Coronary artery (tissue), 2 donors: ENCODE results near the gene CARD8.

ENCODE experiments used
- DNase-seq: peaks from one replicate; pipeline ENCODE4 v3.0.0-alpha.2; 2017; ENCODE audit warnings: low spot score
- H3K27ac ChIP-seq, 2 donors: fragments of 200-600 bp; sonication (generic); one replicate each; pipeline ENCODE4 v1.5.1; 2016 to 2019
- H3K4me3 ChIP-seq: fragments of 200-600 bp; sonication (generic); 2 replicates; pipeline ENCODE4 v1.5.1; 2016; ENCODE audit warnings: mild to moderate bottlenecking, moderate library complexity
- TF ChIP-seq, protein P1 (sequence below): fragments of 200-600 bp; sonication (generic); IDR thresholded peaks from one replicate; pipeline ENCODE4 v1.5.1; 2019; ENCODE audit warnings: antibody characterized with exemption

Gene CARD8

DNA sequence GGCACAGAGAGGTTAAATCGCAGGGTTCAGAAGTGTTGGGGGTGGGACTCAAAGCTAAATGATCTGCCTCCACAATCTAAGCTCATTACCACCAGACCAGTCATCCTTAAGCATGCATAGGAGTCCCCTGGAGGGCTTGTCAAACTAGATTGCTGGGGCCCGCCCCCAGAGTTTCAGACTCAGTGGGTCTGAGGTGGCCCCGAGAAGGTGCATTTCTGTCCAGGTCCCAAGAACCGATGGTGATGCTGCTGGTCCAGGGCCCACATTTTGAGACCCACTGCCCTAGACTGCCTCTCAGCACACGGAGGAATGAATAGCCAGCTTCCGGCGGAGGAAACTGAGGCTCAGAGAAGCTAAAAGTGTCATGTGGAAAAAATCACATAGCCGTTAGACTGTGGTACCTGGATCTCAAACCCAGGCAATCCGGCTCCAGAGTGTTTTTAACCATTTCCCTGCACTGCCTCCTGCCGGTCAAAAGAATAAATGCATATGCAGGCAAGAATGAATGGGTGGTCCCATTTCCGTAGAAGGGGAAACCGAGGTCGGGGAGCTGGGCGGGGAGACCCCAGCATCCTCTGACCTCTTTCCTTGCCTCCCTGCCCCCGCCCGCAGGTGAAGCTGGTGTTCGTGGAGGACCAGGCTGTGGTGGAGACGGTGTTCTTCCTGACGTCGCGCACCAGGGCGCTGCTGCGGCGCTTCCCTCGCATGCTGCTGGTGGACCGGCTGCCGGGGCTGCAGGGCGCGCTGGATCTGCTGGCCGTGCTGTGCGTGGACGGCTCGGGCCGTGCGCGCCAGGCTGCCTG, 61.5 kb downstream of the CARD8 start:
- DNase-seq: no peak
- H3K27ac ChIP-seq: no peak overlapping the region
- H3K4me3 ChIP-seq: no peak overlapping the region
- TF ChIP-seq, protein P1, sequence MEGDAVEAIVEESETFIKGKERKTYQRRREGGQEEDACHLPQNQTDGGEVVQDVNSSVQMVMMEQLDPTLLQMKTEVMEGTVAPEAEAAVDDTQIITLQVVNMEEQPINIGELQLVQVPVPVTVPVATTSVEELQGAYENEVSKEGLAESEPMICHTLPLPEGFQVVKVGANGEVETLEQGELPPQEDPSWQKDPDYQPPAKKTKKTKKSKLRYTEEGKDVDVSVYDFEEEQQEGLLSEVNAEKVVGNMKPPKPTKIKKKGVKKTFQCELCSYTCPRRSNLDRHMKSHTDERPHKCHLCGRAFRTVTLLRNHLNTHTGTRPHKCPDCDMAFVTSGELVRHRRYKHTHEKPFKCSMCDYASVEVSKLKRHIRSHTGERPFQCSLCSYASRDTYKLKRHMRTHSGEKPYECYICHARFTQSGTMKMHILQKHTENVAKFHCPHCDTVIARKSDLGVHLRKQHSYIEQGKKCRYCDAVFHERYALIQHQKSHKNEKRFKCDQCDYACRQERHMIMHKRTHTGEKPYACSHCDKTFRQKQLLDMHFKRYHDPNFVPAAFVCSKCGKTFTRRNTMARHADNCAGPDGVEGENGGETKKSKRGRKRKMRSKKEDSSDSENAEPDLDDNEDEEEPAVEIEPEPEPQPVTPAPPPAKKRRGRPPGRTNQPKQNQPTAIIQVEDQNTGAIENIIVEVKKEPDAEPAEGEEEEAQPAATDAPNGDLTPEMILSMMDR: no peak

DNA sequence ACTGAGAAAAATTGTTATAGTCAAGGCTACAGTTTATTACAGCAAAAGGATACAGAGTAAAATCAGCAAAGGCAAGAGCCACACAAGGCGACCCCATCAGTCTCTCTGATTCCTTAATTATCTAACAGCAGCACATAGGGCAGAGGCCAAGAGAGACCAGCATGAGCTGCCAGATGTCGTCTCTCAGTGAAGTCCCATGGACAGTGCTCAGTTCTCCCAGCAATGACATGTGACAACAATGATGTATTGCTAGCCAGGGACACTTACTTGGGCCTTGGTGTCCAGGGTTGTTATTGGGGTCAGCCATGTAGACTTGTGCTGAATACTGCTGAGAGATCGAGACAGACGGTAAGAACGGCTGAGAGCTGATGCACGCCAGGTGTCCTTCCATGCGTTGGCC, 63.0 kb downstream of the CARD8 start:
- Histone ChIP-seq H3K4me3 (no peak overlapping the region), H3K27ac (no peak overlapping the region)
- TF ChIP-seq, protein P1: no peak
- DNase-seq: no peak

- Histone ChIP-seq H3K27ac (no peak overlapping the region), H3K4me3 (no peak overlapping the region)
- TF ChIP-seq, protein P1: no peak
- no peak for DNase-seq
Measured at GRCh38 chr19:48190885-48191284, 64.8 kb downstream of the CARD8 start.

- no peak overlapping the region for H3K27ac ChIP-seq
- H3K4me3 ChIP-seq: no peak overlapping the region
- TF ChIP-seq, protein P1: no peak
- no peak for DNase-seq
Measured at GRCh38 chr19:48190288-48190884, 65.3 kb downstream of the CARD8 start.

DNA sequence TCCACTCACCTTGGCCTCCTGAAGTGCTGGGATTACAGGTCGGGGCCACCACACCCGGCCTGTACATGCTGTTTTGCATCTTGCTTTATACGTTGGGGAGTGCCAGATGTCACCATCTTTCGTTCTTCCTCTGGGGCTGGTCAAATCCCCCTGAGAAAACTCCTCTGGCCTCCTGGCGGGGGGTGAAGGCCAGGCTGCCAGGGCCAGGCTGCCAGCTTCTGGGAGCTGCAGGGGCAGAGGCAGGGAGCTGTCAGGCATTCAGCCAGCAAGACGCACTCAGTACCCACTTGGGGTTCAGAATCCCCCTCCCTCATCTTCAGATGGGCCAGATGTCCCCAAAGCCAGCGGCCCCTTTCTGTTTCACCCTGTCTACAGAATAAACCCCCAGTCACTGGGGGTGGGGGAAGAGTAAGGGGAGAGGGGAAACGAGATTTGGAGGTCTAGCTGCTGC, 69.1 kb downstream of the CARD8 start:
- no peak for DNase-seq
- H3K27ac ChIP-seq: no peak overlapping the region
- TF ChIP-seq, protein P1: no peak
- H3K4me3 ChIP-seq: no peak overlapping the region

DNA sequence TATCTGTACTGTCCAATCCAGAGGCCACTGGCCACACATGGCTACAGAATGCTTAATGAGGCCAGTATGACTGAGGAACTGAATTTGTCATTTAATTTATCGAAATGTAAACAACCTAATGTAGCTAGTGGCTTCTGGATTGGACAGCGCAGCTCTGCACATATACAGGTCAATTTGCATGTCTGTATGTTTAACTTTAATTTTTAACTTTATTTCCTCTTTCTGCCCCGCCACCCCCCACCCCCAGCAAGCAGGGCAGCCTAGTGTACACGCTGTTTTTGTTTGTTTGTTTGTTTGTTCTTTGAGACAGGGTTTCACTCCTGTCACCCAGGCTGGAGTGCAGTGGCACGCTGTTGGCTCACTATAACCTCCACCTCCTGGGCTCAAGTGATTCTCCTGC, 69.7 kb downstream of the CARD8 start:
- DNase-seq: no peak
- TF ChIP-seq, protein P1: no peak

DNA sequence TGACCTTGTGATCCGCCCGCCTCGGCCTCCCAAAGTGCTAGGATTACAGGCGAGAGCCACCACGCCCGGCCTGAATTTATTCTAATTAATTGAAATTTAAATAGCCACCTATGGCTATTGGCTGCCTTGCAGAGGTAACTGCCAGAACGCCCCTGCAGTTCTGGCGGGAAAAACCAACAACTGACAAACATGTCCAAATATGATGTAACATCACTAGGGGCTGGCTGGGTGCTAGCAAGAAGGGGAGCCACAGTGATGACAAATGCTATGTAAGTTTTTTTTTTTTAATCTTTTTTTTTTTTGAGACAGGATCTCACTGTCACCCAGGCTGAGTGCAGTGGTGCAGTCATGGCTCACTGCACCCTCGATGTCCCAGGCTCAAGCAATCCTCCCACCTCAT, 72.4 kb downstream of the CARD8 start:
- no peak overlapping the region for H3K27ac ChIP-seq
- DNase-seq: no peak
- no peak overlapping the region for H3K4me3 ChIP-seq
- TF ChIP-seq, protein P1: no peak

More for the DNA sequence above, 69.7 kb downstream of the CARD8 start:
- Histone ChIP-seq H3K27ac (no peak overlapping the region), H3K4me3 (no peak overlapping the region)
